ENCODE data around the gene PRDM15. TPM values are rescaled to one million over a fixed set of nuclear protein-coding genes. Genes with fewer than 3 reads are reported as not detected.

PRDM15 gene
- polyA plus RNA-seq, 1 donor (not counting 4 experiments of a cell fraction or from before 2014, with no cell fraction given): 5.2 TPM

- H3K27me3 ChIP-seq (ENCODE audit: control insufficient read depth, extremely low read depth, insufficient read depth, low read length): no peaks in the 10 kb centered on the region
- H3K79me2 ChIP-seq (ENCODE audit: control insufficient read depth, insufficient read depth, low read length): no peaks in the 10 kb centered on the region
- no peak for DNase-seq (ENCODE audit: low read depth, low spot score)
- H3K36me3 ChIP-seq (ENCODE audit: control insufficient read depth in 2 of 2, extremely low read depth in 1 of 2, insufficient read depth in 2 of 2, low read length in 2 of 2): no peaks in the 10 kb centered on the region
- H2AFZ ChIP-seq (ENCODE audit: control insufficient read depth, low read length): peak overlapping the region; percentile 16
- no peaks in the 10 kb centered on the region for H3K9me1 ChIP-seq (ENCODE audit: control insufficient read depth, extremely low read depth, insufficient read depth, low read length)
- H3K9me3 ChIP-seq (ENCODE audit: control insufficient read depth, low read depth, low read length): no peaks in the 10 kb centered on the region
- H3K4me1 ChIP-seq (ENCODE audit: control insufficient read depth, extremely low read depth, insufficient read depth, low read length): peaks cover 23% of the 10 kb centered on the region
- dilution Hi-C loops (cut with MboI; ENCODE audit: extremely low pct_ligation_motif_present, low sequenced_read_pairs): no loop called here
- no peaks in the 10 kb centered on the region for H4K20me1 ChIP-seq (ENCODE audit: control insufficient read depth, extremely low read depth, insufficient read depth, low read length)
- H3K27ac ChIP-seq (ENCODE audit: control insufficient read depth, insufficient read depth, low read length): peak overlapping the region; percentile 72
- peak; percentile 59 for FAIRE-seq
- TF ChIP-seq EZH2 (IDR thresholded peaks at IDR 0.05; ENCODE audit: low read length) (no peak), CTCF (optimal IDR thresholded peaks at IDR 0.05 in 1 of 3, IDR thresholded peaks at IDR 0.05 in 1 of 3, conservative IDR thresholded peaks at IDR 0.05 in 1 of 3; ENCODE audit: extremely low read depth in 1 of 3, insufficient read depth in 2 of 3, low read length in 3 of 3) (peak; percentile 89 to 94 (median 90))
- H3K4me3 ChIP-seq (ENCODE audit: control insufficient read depth in 2 of 3, extremely low read depth in 1 of 3, insufficient read depth in 2 of 3, low read depth in 1 of 3, low read length in 3 of 3): no peak overlapping the region
- peak overlapping the region; percentile 39 for H3K4me2 ChIP-seq (ENCODE audit: control insufficient read depth, extremely low read depth, insufficient read depth, low read depth, low read length)
- H3K9ac ChIP-seq (ENCODE audit: control insufficient read depth, extremely low read depth, insufficient read depth, low read length): peak overlapping the region; percentile 55
These were observed 101.0 kb downstream of the PRDM15 start for GRCh38 chr21:41777951-41778815.

- Histone ChIP-seq H3K4me3 (ENCODE audit: control insufficient read depth in 2 of 3, extremely low read depth in 1 of 3, insufficient read depth in 2 of 3, low read depth in 1 of 3, low read length in 3 of 3) (no peak overlapping the region), H3K9ac (ENCODE audit: control insufficient read depth, extremely low read depth, insufficient read depth, low read length) (no peak overlapping the region), H3K36me3 (ENCODE audit: control insufficient read depth in 2 of 2, extremely low read depth in 1 of 2, insufficient read depth in 2 of 2, low read length in 2 of 2) (no peaks in the 10 kb centered on the region), H3K9me1 (ENCODE audit: control insufficient read depth, extremely low read depth, insufficient read depth, low read length) (no peaks in the 10 kb centered on the region), H3K27ac (ENCODE audit: control insufficient read depth, insufficient read depth, low read length) (no peak overlapping the region), H2AFZ (ENCODE audit: control insufficient read depth, low read length) (no peak overlapping the region), H3K4me2 (ENCODE audit: control insufficient read depth, extremely low read depth, insufficient read depth, low read depth, low read length) (no peak overlapping the region), H4K20me1 (ENCODE audit: control insufficient read depth, extremely low read depth, insufficient read depth, low read length) (no peaks in the 10 kb centered on the region), H3K4me1 (ENCODE audit: control insufficient read depth, extremely low read depth, insufficient read depth, low read length) (peaks cover 14% of the 10 kb centered on the region), H3K9me3 (ENCODE audit: control insufficient read depth, low read depth, low read length) (no peaks in the 10 kb centered on the region), H3K79me2 (ENCODE audit: control insufficient read depth, insufficient read depth, low read length) (no peaks in the 10 kb centered on the region), H3K27me3 (ENCODE audit: control insufficient read depth, extremely low read depth, insufficient read depth, low read length) (no peaks in the 10 kb centered on the region)
- dilution Hi-C loops (cut with MboI; ENCODE audit: extremely low pct_ligation_motif_present, low sequenced_read_pairs): no loop called here
- FAIRE-seq (no peak), DNase-seq (ENCODE audit: low read depth, low spot score) (no peak)
- TF ChIP-seq CTCF (optimal IDR thresholded peaks at IDR 0.05 in 1 of 3, IDR thresholded peaks at IDR 0.05 in 1 of 3, conservative IDR thresholded peaks at IDR 0.05 in 1 of 3; ENCODE audit: extremely low read depth in 1 of 3, insufficient read depth in 2 of 3, low read length in 3 of 3) (no peak), EZH2 (IDR thresholded peaks at IDR 0.05; ENCODE audit: low read length) (no peak)
These were observed 102.4 kb downstream of the PRDM15 start for GRCh38 chr21:41776778-41777177.
